Natural killer cell (primary cell): ENCODE measurements around the gene TMPRSS11D. TPM values are rescaled to one million over a fixed set of nuclear protein-coding genes. Genes with fewer than 3 reads are reported as not detected.

ENCODE experiments used
- ATAC-seq, 3 donors: fragments of 150-1000 bp in 2 of 3; fragments of 200-7000 bp in 1 of 3; cut with Tn5 transposase; 1 replicate in 1 of 3; 2 replicates in 2 of 3; pipeline ENCODE4 v1.10.0; 2021; ENCODE audit warnings: mild to moderate bottlenecking in 2 of 3, moderate library complexity in 2 of 3
- DNase-seq, 2 donors: peaks; one replicate each; pipeline versions ENCODE4 v3.0.0 to v3.0.0-alpha.2; 2013 to 2021; ENCODE audit warnings: mixed read lengths in 1 of 2
- H3K27ac ChIP-seq: one replicate; pipeline ENCODE4 v1.5.1; 2013; ENCODE audit warnings: mild to moderate bottlenecking, low read length
- H3K27me3 ChIP-seq: one replicate; pipeline ENCODE4 v1.6.1; 2013; ENCODE audit warnings: low read length; ENCODE audit not compliant: control insufficient read depth, insufficient read depth
- H3K36me3 ChIP-seq: one replicate; pipeline ENCODE4 v1.6.1; 2013; ENCODE audit warnings: low read length; ENCODE audit not compliant: control insufficient read depth, insufficient read depth
- H3K4me1 ChIP-seq: one replicate; pipeline ENCODE4 v1.6.1; 2013; ENCODE audit warnings: low read length; ENCODE audit not compliant: control insufficient read depth, insufficient read depth
- H3K4me3 ChIP-seq: one replicate; pipeline ENCODE4 v1.5.1; 2013; ENCODE audit warnings: low read length
- H3K9me3 ChIP-seq: one replicate; pipeline ENCODE4 v1.6.1; 2013; ENCODE audit warnings: low read length; ENCODE audit not compliant: control insufficient read depth, insufficient read depth
- H3K27ac Mint-ChIP-seq, 2 donors: one replicate each; pipeline ENCODE4 v1.8.0; 2022; ENCODE audit warnings: mild to moderate bottlenecking in 2 of 2, mixed read lengths in 2 of 2, moderate library complexity in 1 of 2
- H3K27me3 Mint-ChIP-seq, 2 donors: one replicate each; pipeline ENCODE4 v1.8.0; 2022; ENCODE audit warnings: low read depth in 2 of 2, mixed read lengths in 2 of 2
- H3K36me3 Mint-ChIP-seq: one replicate; pipeline ENCODE4 v1.8.0; 2022; ENCODE audit warnings: mixed read lengths
- H3K4me1 Mint-ChIP-seq, 2 donors: one replicate each; pipeline ENCODE4 v1.8.0; 2022; ENCODE audit warnings: mixed read lengths in 2 of 2
- H3K4me3 Mint-ChIP-seq: one replicate; pipeline ENCODE4 v1.8.0; 2022; ENCODE audit warnings: mild to moderate bottlenecking, moderate library complexity, mixed read lengths
- H3K9me3 Mint-ChIP-seq, 2 donors: one replicate each; pipeline ENCODE4 v1.8.0; 2022; ENCODE audit warnings: mixed read lengths in 2 of 2
- CTCF ChIP-seq: fragments of 200-600 bp; IDR thresholded peaks from one replicate; pipeline ENCODE4 v1.8.0; 2022; ENCODE audit warnings: antibody characterized with exemption
- WGBS: methylation state at CpG from one replicate; pipeline ENCODE4 v1.1.7; 2013; ENCODE audit warnings: missing lambda C conversion rate; ENCODE audit not compliant: insufficient coverage; 5-methylcytosine and 5-hydroxymethylcytosine counted together
- intact Hi-C: fragments of 100-400 bp; cut with micrococcal nuclease; formaldehyde crosslinking; loops from one replicate; pipeline ENCODE4 v1.14.2; 2022
- total RNA-seq, 4 donors: library from RNA; stranded (reverse); fragments of 120-200 nt in 1 of 4; gene quantifications; one replicate each; pipeline versions ENCODE4 v1.2.3 to v1.2.4, GENCODE V29; 2013 to 2022

The TMPRSS11D gene
- total RNA-seq, 3 donors from 2014 or later (not counting 1 experiment from before 2014, with no cell fraction given) = not detected

- H3K27me3 ChIP-seq = no peaks in the 10 kb centered on the region
- intact Hi-C loops = no loop called here
These were observed 44.7 kb upstream of the TMPRSS11D start for GRCh38 chr4:67928546-67928945.

GRCh38 chr4:67927251-67927650, 43.4 kb upstream of the TMPRSS11D start:
- 93% methylated on average over 3 of the region's 3 CpGs for WGBS
- intact Hi-C loops = no loop called here

More at GRCh38 chr4:67928546-67928945, 44.7 kb upstream of the TMPRSS11D start:
- no peaks in the 10 kb centered on the region for H3K9me3 Mint-ChIP-seq
- no peak for ATAC-seq
- no peak for DNase-seq
- Histone ChIP-seq H3K4me3 (no peak overlapping the region), H3K9me3 (no peaks in the 10 kb centered on the region), H3K27ac (no peak overlapping the region), H3K4me1 (no peaks in the 10 kb centered on the region), H3K36me3 (no peaks in the 10 kb centered on the region)
- 40% methylated on average over 3 of the region's 3 CpGs for WGBS
- H3K36me3 Mint-ChIP-seq = no peaks in the 10 kb centered on the region
- H3K27me3 Mint-ChIP-seq = peaks cover 0 to 6% of the 10 kb centered on the region in 2 donors
- H3K27ac Mint-ChIP-seq = no peak overlapping the region
- H3K4me3 Mint-ChIP-seq = no peak overlapping the region
- H3K4me1 Mint-ChIP-seq = no peaks in the 10 kb centered on the region
- TF ChIP-seq CTCF = no peak

GRCh38 chr4:67926485-67926884, 42.7 kb upstream of the TMPRSS11D start:
- Mint-ChIP-seq H3K36me3 (no peaks in the 10 kb centered on the region), H3K27me3 (peaks cover 0 to 9% of the 10 kb centered on the region in 2 donors), H3K4me1 (no peaks in the 10 kb centered on the region), H3K9me3 (no peaks in the 10 kb centered on the region), H3K4me3 (no peak overlapping the region), H3K27ac (no peak overlapping the region)
- intact Hi-C loops = no loop called here
- H3K9me3 ChIP-seq = no peaks in the 10 kb centered on the region
- no peak overlapping the region for H3K4me3 ChIP-seq
- no peak overlapping the region for H3K27ac ChIP-seq
- H3K27me3 ChIP-seq = no peaks in the 10 kb centered on the region
- H3K4me1 ChIP-seq = no peaks in the 10 kb centered on the region
- no peak for DNase-seq
- TF ChIP-seq CTCF = no peak
- no peaks in the 10 kb centered on the region for H3K36me3 ChIP-seq
- no peak for ATAC-seq
- WGBS = 86% methylated on average over 7 of the region's 7 CpGs

More at GRCh38 chr4:67927251-67927650, 43.4 kb upstream of the TMPRSS11D start:
- Mint-ChIP-seq H3K27ac (no peak overlapping the region), H3K9me3 (no peaks in the 10 kb centered on the region), H3K27me3 (peaks cover 0 to 6% of the 10 kb centered on the region in 2 donors), H3K4me1 (no peaks in the 10 kb centered on the region), H3K4me3 (no peak overlapping the region), H3K36me3 (no peaks in the 10 kb centered on the region)
- no peaks in the 10 kb centered on the region for H3K36me3 ChIP-seq
- no peak for DNase-seq
- H3K27ac ChIP-seq = no peak overlapping the region
- no peaks in the 10 kb centered on the region for H3K9me3 ChIP-seq
- H3K4me1 ChIP-seq = no peaks in the 10 kb centered on the region
- H3K4me3 ChIP-seq = no peak overlapping the region
- no peak for ATAC-seq
- no peaks in the 10 kb centered on the region for H3K27me3 ChIP-seq
- TF ChIP-seq CTCF = no peak

- 83% methylated on average over 4 of the region's 4 CpGs for WGBS
- no peak for DNase-seq
- no peaks in the 10 kb centered on the region for H3K4me1 Mint-ChIP-seq
These were observed 38.9 kb upstream of the TMPRSS11D start for GRCh38 chr4:67922697-67923096.

More at GRCh38 chr4:67922697-67923096, 38.9 kb upstream of the TMPRSS11D start:
- intact Hi-C loops = no loop called here
- Histone ChIP-seq H3K4me3 (no peak overlapping the region), H3K4me1 (no peaks in the 10 kb centered on the region), H3K27ac (no peak overlapping the region), H3K27me3 (no peaks in the 10 kb centered on the region), H3K9me3 (no peaks in the 10 kb centered on the region), H3K36me3 (no peaks in the 10 kb centered on the region)
- TF ChIP-seq CTCF = no peak
- no peak overlapping the region for H3K27ac Mint-ChIP-seq
- no peaks in the 10 kb centered on the region for H3K36me3 Mint-ChIP-seq
- no peak for ATAC-seq
- H3K4me3 Mint-ChIP-seq = no peak overlapping the region
- H3K27me3 Mint-ChIP-seq = peaks cover 0 to 7% of the 10 kb centered on the region in 2 donors
- H3K9me3 Mint-ChIP-seq = no peaks in the 10 kb centered on the region
